ENCODE measurements around the gene LSMEM2. TPM values are rescaled to one million over a fixed set of nuclear protein-coding genes. Genes with fewer than 3 reads are reported as not detected.
A peak's percentile ranks its signal among the peaks of the same experiment; 100 is the strongest.

The LSMEM2 gene
- total and polyA plus RNA-seq, 9 of the 15 experiments (the other 6 are each of a cell fraction or from before 2014, with no cell fraction given) = not detected

DNA sequence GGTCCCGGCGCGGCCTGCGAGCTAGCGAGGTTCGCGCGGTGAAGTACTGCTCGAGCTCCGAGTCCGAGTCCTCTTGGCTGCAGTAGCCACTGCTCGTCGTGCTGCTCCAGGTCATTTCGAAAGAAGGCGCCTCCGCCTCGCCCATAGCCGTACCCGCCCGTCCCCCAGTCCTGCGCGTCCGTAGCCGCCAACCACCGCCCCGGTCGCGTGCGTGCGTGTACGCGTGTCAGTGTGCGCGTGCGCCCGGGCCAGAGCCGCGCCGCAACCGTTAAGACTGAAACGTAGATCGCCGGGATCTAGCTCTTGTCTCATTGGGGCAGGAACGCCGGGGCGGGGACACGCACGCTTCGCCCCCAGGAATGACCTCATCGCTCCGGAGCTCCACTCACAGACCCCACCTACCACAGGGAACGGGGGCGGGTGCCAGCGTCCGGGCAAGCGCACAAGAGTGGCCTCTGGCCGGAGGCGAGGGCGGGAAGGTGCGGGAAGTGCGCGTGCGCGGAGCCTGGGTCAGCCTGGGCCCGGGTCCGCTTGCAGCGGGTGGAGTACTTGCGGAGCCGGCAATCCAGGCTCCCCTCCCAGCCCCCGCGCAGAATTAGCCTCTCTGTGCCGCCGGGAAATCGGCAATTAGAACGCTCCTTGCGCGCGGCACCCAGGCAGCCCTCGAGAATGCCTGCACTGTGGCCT lies 58.4 kb downstream of the LSMEM2 start (continued):
- TF ChIP-seq HMGN3 (IDR thresholded peaks at IDR 0.05; ENCODE audit: borderline replicate concordance, extremely low read depth, insufficient read length, low read depth, low read length) (peak; percentile 55), FOXM1 (IDR thresholded peaks at IDR 0.05; ENCODE audit: low read depth) (0 out of 2 replicates have a peak, but pooled peaks have one; percentile 28), FOXM1 (CRISPR knock-in tag; IDR thresholded peaks at IDR 0.05; ENCODE audit: low read depth) (no peak), ZNF253 (CRISPR knock-in tag; conservative IDR thresholded peaks at IDR 0.05) (no peak), KDM5B (IDR thresholded peaks at IDR 0.05; ENCODE audit: insufficient replicate concordance, low read depth, low read length) (peak; percentile 42), NRF1 (conservative IDR thresholded peaks at IDR 0.05 in 1 of 2, IDR thresholded peaks at IDR 0.05 in 1 of 2) (peak; percentile 95 to 96), KLF6 (CRISPR knock-in tag; IDR thresholded peaks at IDR 0.05; ENCODE audit: borderline replicate concordance) (0 out of 2 replicates have a peak, but pooled peaks have one; percentile 32), NR3C1 (CRISPR knock-in tag; IDR thresholded peaks at IDR 0.05) (no peak; the same call in 1 of the 2 replicates), MEIS2 (IDR thresholded peaks at IDR 0.05; ENCODE audit: partially characterized antibody) (peak; percentile 58), SAP30 (IDR thresholded peaks at IDR 0.05; ENCODE audit: borderline replicate concordance, insufficient read depth, low read depth, low read length, poor library complexity, severe bottlenecking) (peak; percentile 65), ATF7 (IDR thresholded peaks at IDR 0.05) (peak; percentile 99), EGR1 (conservative IDR thresholded peaks at IDR 0.05) (peak; percentile 95), ZKSCAN1 (IDR thresholded peaks at IDR 0.05; ENCODE audit: low read depth, low read length) (no peak), NELFE (IDR thresholded peaks at IDR 0.05; ENCODE audit: insufficient read depth, insufficient read length) (no peak), JUND (IDR thresholded peaks at IDR 0.05; ENCODE audit: borderline replicate concordance, low read depth, low read length) (peak; percentile 93), JUND (tag; IDR thresholded peaks at IDR 0.05; ENCODE audit: borderline replicate concordance, low read depth, low read length) (peak; percentile 86; the same call in 1 of the 3 replicates), SIX5 (IDR thresholded peaks at IDR 0.05; ENCODE audit: borderline replicate concordance in 1 of 2, insufficient read depth in 1 of 2, low read depth in 1 of 2, low read length in 2 of 2) (no peak), TARDBP (IDR thresholded peaks at IDR 0.05) (no peak)
- TF ChIP-seq, protein P1, sequence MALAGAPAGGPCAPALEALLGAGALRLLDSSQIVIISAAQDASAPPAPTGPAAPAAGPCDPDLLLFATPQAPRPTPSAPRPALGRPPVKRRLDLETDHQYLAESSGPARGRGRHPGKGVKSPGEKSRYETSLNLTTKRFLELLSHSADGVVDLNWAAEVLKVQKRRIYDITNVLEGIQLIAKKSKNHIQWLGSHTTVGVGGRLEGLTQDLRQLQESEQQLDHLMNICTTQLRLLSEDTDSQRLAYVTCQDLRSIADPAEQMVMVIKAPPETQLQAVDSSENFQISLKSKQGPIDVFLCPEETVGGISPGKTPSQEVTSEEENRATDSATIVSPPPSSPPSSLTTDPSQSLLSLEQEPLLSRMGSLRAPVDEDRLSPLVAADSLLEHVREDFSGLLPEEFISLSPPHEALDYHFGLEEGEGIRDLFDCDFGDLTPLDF (CRISPR knock-in tag; IDR thresholded peaks at IDR 0.05) = peak; percentile 77; the same call in 1 of the 2 replicates
- TF ChIP-seq, protein P2, sequence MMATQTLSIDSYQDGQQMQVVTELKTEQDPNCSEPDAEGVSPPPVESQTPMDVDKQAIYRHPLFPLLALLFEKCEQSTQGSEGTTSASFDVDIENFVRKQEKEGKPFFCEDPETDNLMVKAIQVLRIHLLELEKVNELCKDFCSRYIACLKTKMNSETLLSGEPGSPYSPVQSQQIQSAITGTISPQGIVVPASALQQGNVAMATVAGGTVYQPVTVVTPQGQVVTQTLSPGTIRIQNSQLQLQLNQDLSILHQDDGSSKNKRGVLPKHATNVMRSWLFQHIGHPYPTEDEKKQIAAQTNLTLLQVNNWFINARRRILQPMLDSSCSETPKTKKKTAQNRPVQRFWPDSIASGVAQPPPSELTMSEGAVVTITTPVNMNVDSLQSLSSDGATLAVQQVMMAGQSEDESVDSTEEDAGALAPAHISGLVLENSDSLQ (IDR thresholded peaks at IDR 0.05) = peak; percentile 32; the same call in 1 of the 2 replicates
- TF ChIP-seq, protein P3, sequence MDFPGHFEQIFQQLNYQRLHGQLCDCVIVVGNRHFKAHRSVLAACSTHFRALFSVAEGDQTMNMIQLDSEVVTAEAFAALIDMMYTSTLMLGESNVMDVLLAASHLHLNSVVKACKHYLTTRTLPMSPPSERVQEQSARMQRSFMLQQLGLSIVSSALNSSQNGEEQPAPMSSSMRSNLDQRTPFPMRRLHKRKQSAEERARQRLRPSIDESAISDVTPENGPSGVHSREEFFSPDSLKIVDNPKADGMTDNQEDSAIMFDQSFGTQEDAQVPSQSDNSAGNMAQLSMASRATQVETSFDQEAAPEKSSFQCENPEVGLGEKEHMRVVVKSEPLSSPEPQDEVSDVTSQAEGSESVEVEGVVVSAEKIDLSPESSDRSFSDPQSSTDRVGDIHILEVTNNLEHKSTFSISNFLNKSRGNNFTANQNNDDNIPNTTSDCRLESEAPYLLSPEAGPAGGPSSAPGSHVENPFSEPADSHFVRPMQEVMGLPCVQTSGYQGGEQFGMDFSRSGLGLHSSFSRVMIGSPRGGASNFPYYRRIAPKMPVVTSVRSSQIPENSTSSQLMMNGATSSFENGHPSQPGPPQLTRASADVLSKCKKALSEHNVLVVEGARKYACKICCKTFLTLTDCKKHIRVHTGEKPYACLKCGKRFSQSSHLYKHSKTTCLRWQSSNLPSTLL (IDR thresholded peaks at IDR 0.05) = 0 out of 2 replicates have a peak, but pooled peaks have one; percentile 16
- TF ChIP-seq, protein P4, sequence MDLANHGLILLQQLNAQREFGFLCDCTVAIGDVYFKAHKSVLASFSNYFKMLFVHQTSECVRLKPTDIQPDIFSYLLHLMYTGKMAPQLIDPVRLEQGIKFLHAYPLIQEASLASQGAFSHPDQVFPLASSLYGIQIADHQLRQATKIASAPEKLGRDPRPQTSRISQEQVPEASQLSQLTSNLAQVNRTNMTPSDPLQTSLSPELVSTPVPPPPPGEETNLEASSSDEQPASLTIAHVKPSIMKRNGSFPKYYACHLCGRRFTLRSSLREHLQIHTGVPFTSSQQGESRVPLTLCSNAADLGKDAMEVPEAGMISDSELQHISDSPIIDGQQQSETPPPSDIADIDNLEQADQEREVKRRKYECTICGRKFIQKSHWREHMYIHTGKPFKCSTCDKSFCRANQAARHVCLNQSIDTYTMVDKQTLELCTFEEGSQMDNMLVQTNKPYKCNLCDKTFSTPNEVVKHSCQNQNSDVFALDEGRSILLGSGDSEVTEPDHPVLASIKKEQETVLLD (IDR thresholded peaks at IDR 0.05) = 0 out of 2 replicates have a peak, but pooled peaks have one; percentile 74
